22Rv1 (cell line): ENCODE data around the gene ANKS1A.

Source experiments
- CTCF ChIP-seq: fragments of 450-650 bp; IDR thresholded peaks from 2 replicates; pipeline ENCODE4 v1.5.1; 2017; ENCODE audit warnings: mild to moderate bottlenecking
- ZFX ChIP-seq: fragments of 450-650 bp; IDR thresholded peaks from 2 replicates; pipeline ENCODE4 v1.6.1; 2017; ENCODE audit warnings: antibody characterized with exemption, borderline replicate concordance

- TF ChIP-seq CTCF = no peak
- no peak for TF ChIP-seq ZFX
These were observed 147.2 kb downstream of the ANKS1A start for GRCh38 chr6:35036059-35036827.
